Suppressor macrophage (primary cell): ENCODE data around the gene WDR77.

Experiments used
- DNase-seq, 4 experiments: peaks; one replicate each; pipeline ENCODE4 v3.0.0-alpha.2; 2020 to 2022
- total RNA-seq, 17 experiments: gene quantifications; one replicate each; lab custom pipeline; 2026; ENCODE audit warnings: mixed read lengths in 6 of 17, inconsistent platforms in 3 of 17; lab: John Stamatoyannopoulos, UW

WDR77 gene
- 8.0 to 32.2 (median 19.1) reads per million in 17 experiments for total RNA-seq

- DNase-seq: peak; percentile 98 to 100 (median 99)
These were observed at the start of gene WDR77, which contains the start of gene ATP5PB for GRCh38 chr1:111448918-111449702. Gene WDR77, minus strand, starts transcription at chr1:111449256. Its CDS starts 87 bp downstream, at chr1:111449169. Gene ATP5PB, plus strand, starts transcription at chr1:111449464. Its CDS starts 78 bp downstream, at chr1:111449542.

- DNase-seq: peak in 2 of 4 experiments; percentile 59 to 65
These were observed 48.5 kb upstream of the WDR77 start for GRCh38 chr1:111497592-111497991.

- DNase-seq: no peak
These were observed 47.3 kb upstream of the WDR77 start for GRCh38 chr1:111496398-111496797.

DNA sequence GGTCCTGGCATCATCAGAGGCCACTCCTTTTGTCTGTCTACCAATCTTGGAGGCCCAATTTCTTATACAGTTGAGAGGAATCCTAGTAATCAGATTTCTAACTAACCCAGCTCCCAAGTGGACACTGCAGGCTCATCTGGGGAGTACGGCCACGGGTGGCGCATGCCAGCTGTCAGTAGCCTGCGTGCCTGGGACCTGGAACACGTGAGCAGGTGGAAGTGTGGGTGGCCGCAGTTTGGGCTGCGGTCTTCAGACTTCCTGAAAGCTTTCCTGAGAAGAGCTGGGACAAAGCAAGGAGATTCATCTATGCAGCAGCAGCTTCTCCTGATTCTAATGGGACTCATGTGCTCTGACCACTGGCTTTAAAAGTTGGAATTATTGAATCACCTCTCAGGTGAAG, 42.0 kb upstream of the WDR77 start:
- no peak for DNase-seq

GRCh38 chr1:111490220-111490619, 41.2 kb upstream of the WDR77 start:
- DNase-seq: no peak

- DNase-seq: peak; percentile 80 to 90 (median 85)
These were observed 40.5 kb upstream of the WDR77 start for GRCh38 chr1:111489604-111490003.

- no peak for DNase-seq
These were observed 39.6 kb upstream of the WDR77 start for GRCh38 chr1:111488669-111489068.

- DNase-seq: peak; percentile 29 to 61 (median 46)
These were observed 38.1 kb upstream of the WDR77 start for GRCh38 chr1:111487133-111487532.

DNA sequence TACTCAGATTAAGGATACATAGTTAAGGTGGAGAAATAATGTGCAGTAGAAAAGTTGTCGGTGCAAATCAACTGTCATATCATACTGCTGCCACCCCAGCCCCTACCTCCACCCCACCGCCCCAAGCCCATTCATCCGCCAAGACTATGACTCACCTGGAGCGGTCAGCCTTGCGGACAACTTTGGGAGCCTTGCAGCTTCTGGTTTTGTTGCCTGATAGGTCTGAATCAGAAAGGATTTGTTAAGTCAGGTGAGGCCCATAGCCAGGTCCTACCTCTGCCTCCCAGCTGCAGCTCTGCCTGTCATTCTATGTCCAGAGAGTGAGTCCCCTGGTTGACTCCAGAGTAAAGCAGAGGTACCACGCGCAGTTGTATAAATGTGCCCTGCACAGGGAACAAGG, 37.4 kb upstream of the WDR77 start:
- no peak for DNase-seq

DNA sequence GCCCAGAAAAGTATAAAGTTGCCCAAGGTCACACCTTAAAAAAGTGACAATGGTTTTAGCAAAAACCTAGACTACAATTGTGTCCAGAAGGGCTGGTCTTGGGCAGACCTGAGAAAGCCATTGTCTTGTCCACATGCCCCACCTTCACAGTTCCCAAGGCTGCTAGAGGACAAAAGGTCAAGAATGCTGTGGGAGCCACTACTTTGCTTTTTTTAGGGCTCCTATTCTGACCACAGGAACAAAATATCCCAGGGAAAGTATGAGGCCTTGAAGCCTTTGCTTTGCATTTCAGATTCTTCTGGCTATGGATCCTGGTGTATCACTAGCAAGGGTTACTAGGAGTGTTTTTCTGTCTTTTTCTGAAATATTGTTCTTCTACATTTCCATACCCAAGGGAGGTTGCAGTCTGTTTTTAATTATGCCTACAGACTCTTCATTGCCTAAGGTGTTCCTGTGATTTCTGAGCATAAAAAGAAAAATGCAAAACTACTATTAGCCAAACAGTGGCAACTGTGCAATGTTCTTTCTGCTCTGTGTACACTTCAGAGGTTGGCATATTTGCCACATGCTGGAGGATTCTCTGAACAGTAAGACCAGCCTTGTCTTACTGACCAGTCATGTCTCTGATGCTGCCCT, 35.5 kb upstream of the WDR77 start:
- no peak for DNase-seq

- DNase-seq: peak; percentile 22 to 70 (median 58)
These were observed 34.8 kb upstream of the WDR77 start for GRCh38 chr1:111483876-111484275.

DNA sequence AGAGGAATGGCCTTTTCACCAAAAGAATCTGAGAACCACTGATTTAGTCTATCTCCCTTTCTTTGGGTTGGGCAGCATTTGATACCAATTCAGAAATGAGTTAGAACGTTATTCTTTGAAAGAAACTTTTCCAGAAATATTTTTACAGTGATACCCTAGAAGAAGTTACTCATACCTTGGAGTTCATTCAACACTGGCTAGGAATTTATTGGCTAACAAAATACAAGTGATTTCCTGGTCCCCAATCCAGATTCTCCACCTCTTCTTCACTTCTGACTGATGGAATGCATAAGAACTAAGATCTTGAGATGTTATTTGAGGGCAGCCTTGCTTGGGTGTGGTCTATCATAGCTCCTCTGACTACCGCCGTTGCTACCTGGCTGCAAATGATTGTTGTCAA, 34.1 kb upstream of the WDR77 start:
- DNase-seq: no peak

GRCh38 chr1:111481387-111482221, 32.5 kb upstream of the WDR77 start:
- peak; percentile 86 to 92 (median 90) for DNase-seq

- peak; percentile 34 to 70 (median 58) for DNase-seq
These were observed 31.6 kb upstream of the WDR77 start for GRCh38 chr1:111480674-111481073.

- DNase-seq: peak in 3 of 4 experiments; percentile 45 to 74 (median 49)
These were observed 27.8 kb upstream of the WDR77 start for GRCh38 chr1:111476761-111477309.

DNA sequence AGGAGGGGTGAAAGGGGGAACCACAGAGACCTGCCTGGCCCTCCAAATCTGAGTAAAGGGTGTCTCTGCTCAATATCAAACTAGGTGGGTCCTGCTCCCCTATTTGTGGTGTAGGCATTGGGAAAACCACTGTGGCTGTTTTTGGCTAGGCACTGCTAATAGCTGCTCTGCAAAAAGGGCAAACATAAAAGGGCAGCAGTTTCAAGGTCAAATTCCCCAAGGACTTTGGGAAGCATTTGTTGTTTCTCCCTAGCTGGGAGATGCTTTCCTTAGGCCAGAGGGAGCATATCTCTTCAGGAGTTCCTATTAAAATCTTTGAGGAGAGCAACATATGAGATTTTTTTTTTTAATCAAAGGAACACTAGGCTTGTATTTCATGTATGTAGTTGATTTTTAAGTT, 27.2 kb upstream of the WDR77 start:
- no peak for DNase-seq

DNA sequence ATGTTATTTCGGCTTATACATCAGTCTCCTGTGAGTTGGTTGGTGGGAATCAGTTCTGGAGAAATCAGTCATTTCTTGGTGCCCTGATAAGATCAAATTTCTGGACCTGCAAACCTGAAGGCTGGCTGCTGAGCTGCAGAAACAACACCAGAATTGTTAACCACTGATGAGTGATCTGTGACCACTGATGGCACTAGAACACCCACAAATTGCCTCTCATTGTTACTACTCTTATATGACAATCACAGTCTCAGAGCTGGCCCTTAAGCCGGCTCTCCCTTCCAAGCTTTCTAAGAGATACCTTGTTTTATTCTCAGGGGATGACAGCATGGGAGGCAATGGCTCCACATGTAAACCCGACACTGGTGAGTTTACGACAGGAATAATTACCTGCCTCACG, 26.6 kb upstream of the WDR77 start:
- DNase-seq: no peak

DNA sequence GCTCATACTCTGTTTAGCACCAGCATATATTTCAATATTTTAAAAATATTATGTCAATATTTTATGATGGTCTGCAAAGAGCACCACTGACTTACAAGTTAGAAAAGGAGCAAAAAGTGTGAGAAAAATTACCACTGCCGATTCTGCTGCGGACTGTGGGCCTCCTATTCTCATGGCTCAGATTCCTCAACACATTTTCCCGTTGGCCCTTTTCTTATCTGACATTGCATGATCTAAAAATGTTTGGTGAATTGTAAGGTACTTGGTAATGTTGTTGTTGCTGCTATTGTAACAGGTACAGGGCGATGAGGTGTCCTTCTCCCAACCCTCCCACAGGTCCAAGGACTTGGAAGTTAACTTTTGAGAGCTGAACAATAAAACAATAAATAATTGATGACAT, 25.5 kb upstream of the WDR77 start:
- no peak for DNase-seq

DNA sequence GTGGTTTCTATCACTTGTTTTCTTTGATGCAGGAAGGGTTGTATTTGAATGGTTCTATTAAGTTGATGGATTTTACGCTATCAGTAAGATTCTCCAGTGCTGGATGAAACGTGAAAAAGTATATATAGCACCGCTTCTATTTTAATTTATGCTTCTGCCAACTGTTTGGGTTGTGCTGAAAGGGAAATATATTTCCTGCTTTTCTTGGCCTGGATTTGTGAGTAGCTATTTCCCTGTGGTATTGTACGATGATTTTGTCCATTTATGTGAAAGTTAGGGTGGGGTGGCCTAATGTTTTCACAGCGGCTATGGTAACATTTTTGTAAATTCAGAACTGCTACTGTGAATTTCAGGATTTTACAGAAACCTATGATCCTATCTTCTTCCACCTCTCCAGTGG, 25.1 kb upstream of the WDR77 start:
- no peak for DNase-seq

DNA sequence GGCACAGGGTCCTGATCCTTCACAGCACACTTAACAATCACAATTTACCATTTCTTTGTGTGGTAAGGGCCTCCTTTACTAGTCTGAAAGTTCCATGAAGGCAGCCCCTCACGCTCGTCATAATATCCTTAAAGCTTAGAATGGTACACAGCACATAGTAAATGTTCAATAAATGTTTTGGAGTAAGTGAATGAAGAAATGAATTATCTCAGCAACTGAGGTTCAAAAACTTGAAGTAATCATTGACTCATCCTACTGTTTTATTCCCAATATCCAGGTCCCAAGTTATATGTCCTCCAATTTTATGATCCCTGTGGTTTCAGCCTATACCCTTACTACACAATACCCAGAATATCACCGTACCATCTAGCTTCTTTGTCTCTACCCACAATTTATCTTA, 22.5 kb upstream of the WDR77 start:
- DNase-seq: no peak

GRCh38 chr1:111471012-111471411, 22.0 kb upstream of the WDR77 start:
- peak; percentile 84 to 96 (median 90) for DNase-seq

DNA sequence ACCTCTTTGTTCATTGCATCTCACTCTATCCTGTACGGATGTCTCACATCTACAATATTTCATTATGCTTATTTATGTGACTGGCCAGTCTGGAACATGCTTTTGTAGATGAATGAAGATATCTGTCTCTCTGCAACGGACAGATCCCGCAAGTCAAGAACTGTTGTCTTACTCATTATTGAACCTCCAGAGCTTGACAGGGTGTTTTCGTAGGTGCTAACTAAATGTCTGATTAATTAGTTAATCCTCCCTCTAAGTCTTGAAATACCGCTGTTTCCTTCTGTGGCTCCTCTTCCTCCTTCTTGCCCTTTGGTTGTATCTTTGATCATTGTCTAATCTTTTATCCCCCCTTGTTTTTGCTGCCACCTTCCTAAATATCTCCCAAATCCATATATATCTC, 21.5 kb upstream of the WDR77 start:
- no peak for DNase-seq

DNA sequence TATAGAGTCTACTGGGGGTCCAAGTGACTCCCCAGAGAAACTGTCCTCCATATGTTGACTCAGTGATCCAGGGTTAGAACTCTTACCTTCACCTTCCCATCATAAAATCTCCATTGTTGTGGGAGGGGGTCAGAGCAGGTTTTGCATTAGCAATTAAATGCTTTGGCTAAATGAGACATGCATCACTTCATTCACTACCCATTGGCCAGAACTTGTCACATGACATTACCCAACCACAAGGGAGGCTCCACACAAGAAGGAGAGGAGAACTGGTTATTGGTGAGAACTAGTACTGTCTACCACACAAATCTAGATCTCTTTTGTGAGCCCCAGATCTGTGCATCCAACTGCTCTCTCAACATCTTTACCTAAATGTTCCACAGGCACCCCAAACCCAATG, 20.5 kb upstream of the WDR77 start:
- no peak for DNase-seq
